MM.1S (cell line): ENCODE measurements around the gene CSF3R.
"Not testable (repeated sequence)": the region's sequence is repeated elsewhere in the genome, so short reads cannot be mapped to it uniquely, and the experiment has no call there.

ENCODE experiments used
- DNase-seq: peaks from one replicate; pipeline ENCODE4 v3.0.0-alpha.2; 2015
- H2AFZ ChIP-seq: fragments of 300-600 bp; sonication (generic); 2 replicates; pipeline ENCODE4 v1.6.0; 2016; ENCODE audit warnings: antibody characterized with exemption, low read length
- H3F3A ChIP-seq: fragments of 300-600 bp; sonication (generic); 2 replicates; pipeline ENCODE4 v1.6.1; 2016; ENCODE audit warnings: mild to moderate bottlenecking, antibody characterized with exemption, low read length, moderate library complexity, mixed read lengths; ENCODE audit not compliant: insufficient read depth
- H3K27ac ChIP-seq: fragments of 300-600 bp; sonication (generic); 2 replicates; pipeline ENCODE4 v1.5.1; 2016; ENCODE audit warnings: mild to moderate bottlenecking, low read length
- H3K27me3 ChIP-seq: fragments of 300-600 bp; sonication (generic); replicated peaks from 2 replicates; pipeline ENCODE4 v1.6.0; 2016; ENCODE audit warnings: low read length; ENCODE audit not compliant: insufficient read depth
- H3K36me3 ChIP-seq: fragments of 300-600 bp; sonication (generic); replicated peaks from 2 replicates; pipeline ENCODE4 v1.6.1; 2016; ENCODE audit warnings: mild to moderate bottlenecking, low read length, mixed read lengths; ENCODE audit not compliant: insufficient read depth
- H3K4me1 ChIP-seq: fragments of 300-600 bp; sonication (generic); 2 replicates; pipeline ENCODE4 v1.6.1; 2016; ENCODE audit warnings: low read length, mixed read lengths
- H3K4me2 ChIP-seq: fragments of 300-600 bp; sonication (generic); 2 replicates; pipeline ENCODE4 v1.6.0; 2016; ENCODE audit warnings: low read depth, low read length
- H3K4me3 ChIP-seq: fragments of 300-600 bp; sonication (generic); 2 replicates; pipeline ENCODE4 v1.5.1; 2016; ENCODE audit warnings: low read length, mixed read lengths
- H3K79me2 ChIP-seq: fragments of 300-600 bp; sonication (generic); 2 replicates; pipeline ENCODE4 v1.6.1; 2016; ENCODE audit warnings: mixed run types, low read length, mixed read lengths
- H3K9ac ChIP-seq: fragments of 300-600 bp; sonication (generic); 2 replicates; pipeline ENCODE4 v1.6.1; 2016; ENCODE audit warnings: low read length, mixed read lengths
- H3K9me2 ChIP-seq: fragments of 300-600 bp; sonication (generic); replicated peaks from 2 replicates; pipeline ENCODE4 v1.6.1; 2016; ENCODE audit warnings: mild to moderate bottlenecking, low read length, mixed read lengths; ENCODE audit not compliant: insufficient read depth
- H3K9me3 ChIP-seq: fragments of 300-600 bp; sonication (generic); replicated peaks from 2 replicates; pipeline ENCODE4 v1.6.1; 2016; ENCODE audit warnings: mild to moderate bottlenecking, low read length, mixed read lengths; ENCODE audit not compliant: insufficient read depth
- H4K20me1 ChIP-seq: fragments of 300-600 bp; sonication (generic); 2 replicates; pipeline ENCODE4 v1.6.1; 2016; ENCODE audit warnings: mild to moderate bottlenecking, low read length, moderate library complexity, mixed read lengths; ENCODE audit not compliant: insufficient read depth
- CTCF ChIP-seq: fragments of 300-600 bp; sonication (generic); IDR thresholded peaks from 2 replicates; pipeline ENCODE4 v1.5.1; 2016; ENCODE audit warnings: antibody characterized with exemption, low read length, mixed read lengths
- EZH2 ChIP-seq: fragments of 300-600 bp; sonication (generic); optimal IDR thresholded peaks from 2 replicates; pipeline ENCODE3; 2017; ENCODE audit warnings: low read depth, mild to moderate bottlenecking, antibody characterized with exemption, low read length, mixed read lengths
- EZH2phosphoT487 ChIP-seq: fragments of 300-600 bp; sonication (generic); IDR thresholded peaks from 2 replicates; pipeline ENCODE4 v1.6.1; 2018; ENCODE audit warnings: antibody characterized with exemption, low read length

CSF3R gene

GRCh38 chr1:36512842-36513241 lies 30.1 kb upstream of the CSF3R start:
- H3K27ac ChIP-seq: no peak overlapping the region
- no peak for TF ChIP-seq CTCF
- no peaks in the 10 kb centered on the region for H3K4me1 ChIP-seq

GRCh38 chr1:36511804-36512798 lies 29.4 kb upstream of the CSF3R start:
- Histone ChIP-seq H3K9me3 (no peaks in the 10 kb centered on the region), H3K27me3 (peaks cover 43% of the 10 kb centered on the region), H3K36me3 (no peaks in the 10 kb centered on the region), H2AFZ (no peak overlapping the region), H4K20me1 (no peaks in the 10 kb centered on the region), H3K9me2 (no peaks in the 10 kb centered on the region), H3K4me3 (no peak overlapping the region), H3K4me2 (no peak overlapping the region), H3K79me2 (no peaks in the 10 kb centered on the region), H3F3A (no peaks in the 10 kb centered on the region), H3K4me1 (no peaks in the 10 kb centered on the region), H3K27ac (no peak overlapping the region), H3K9ac (no peak overlapping the region)
- no peak for DNase-seq
- TF ChIP-seq CTCF: no peak
- no peak for TF ChIP-seq EZH2
- TF ChIP-seq EZH2phosphoT487: no peak

More at GRCh38 chr1:36512842-36513241, 30.1 kb upstream of the CSF3R start:
- Histone ChIP-seq H3K9me2 (no peaks in the 10 kb centered on the region), H3K9ac (no peak overlapping the region), H3K4me2 (no peak overlapping the region), H3F3A (no peaks in the 10 kb centered on the region), H2AFZ (no peak overlapping the region), H3K27me3 (peaks cover 49% of the 10 kb centered on the region), H3K36me3 (no peaks in the 10 kb centered on the region), H3K79me2 (no peaks in the 10 kb centered on the region), H3K4me3 (no peak overlapping the region), H3K9me3 (no peaks in the 10 kb centered on the region), H4K20me1 (no peaks in the 10 kb centered on the region)
- no peak for DNase-seq

- not testable (repeated sequence) for H3K4me1 ChIP-seq, H3K79me2 ChIP-seq, H3K9me3 ChIP-seq, H3K36me3 ChIP-seq, H4K20me1 ChIP-seq, DNase-seq, H2AFZ ChIP-seq, H3K4me2 ChIP-seq, H3K9ac ChIP-seq, H3F3A ChIP-seq, H3K27ac ChIP-seq, H3K4me3 ChIP-seq, H3K9me2 ChIP-seq
- H3K27me3 ChIP-seq: peaks cover 43% of the 10 kb centered on the region
Observed at GRCh38 chr1:36511220-36511619, 28.5 kb upstream of the CSF3R start.

- TF ChIP-seq CTCF: no peak
- TF ChIP-seq EZH2: no peak
- TF ChIP-seq EZH2phosphoT487: no peak
Observed at GRCh38 chr1:36510418-36510817, 27.7 kb upstream of the CSF3R start.

More at GRCh38 chr1:36510418-36510817, 27.7 kb upstream of the CSF3R start:
- no peak overlapping the region for H3K4me2 ChIP-seq
- no peaks in the 10 kb centered on the region for H3K4me1 ChIP-seq
- H4K20me1 ChIP-seq: no peaks in the 10 kb centered on the region
- H3K79me2 ChIP-seq: no peaks in the 10 kb centered on the region
- H3K9me2 ChIP-seq: no peaks in the 10 kb centered on the region
- H3K9ac ChIP-seq: no peak overlapping the region
- H3K27ac ChIP-seq: no peak overlapping the region
- H3K9me3 ChIP-seq: no peaks in the 10 kb centered on the region
- no peak for DNase-seq
- no peak overlapping the region for H3K4me3 ChIP-seq
- H3K36me3 ChIP-seq: no peaks in the 10 kb centered on the region
- peaks cover 44% of the 10 kb centered on the region for H3K27me3 ChIP-seq
- no peak overlapping the region for H2AFZ ChIP-seq
- no peaks in the 10 kb centered on the region for H3F3A ChIP-seq
